Lower leg skin (tissue), 3 donors: ENCODE data around the gene CCDC92.
"Not testable (repeated sequence)": the region's sequence is repeated elsewhere in the genome, so short reads cannot be mapped to it uniquely, and the experiment has no call there.

Experiments used
- CTCF ChIP-seq, 3 donors: fragments of 450-650 bp; IDR thresholded peaks; one replicate each; pipeline ENCODE4 v1.5.1; 2016; ENCODE audit warnings: antibody characterized with exemption in 3 of 3, mild to moderate bottlenecking in 3 of 3, moderate library complexity in 2 of 3
- POLR2A ChIP-seq, 2 donors: fragments of 450-650 bp; IDR thresholded peaks; one replicate each; pipeline ENCODE4 v1.6.1; 2016 to 2017; ENCODE audit warnings: antibody characterized with exemption in 2 of 2, mild to moderate bottlenecking in 1 of 2, moderate library complexity in 1 of 2

DNA sequence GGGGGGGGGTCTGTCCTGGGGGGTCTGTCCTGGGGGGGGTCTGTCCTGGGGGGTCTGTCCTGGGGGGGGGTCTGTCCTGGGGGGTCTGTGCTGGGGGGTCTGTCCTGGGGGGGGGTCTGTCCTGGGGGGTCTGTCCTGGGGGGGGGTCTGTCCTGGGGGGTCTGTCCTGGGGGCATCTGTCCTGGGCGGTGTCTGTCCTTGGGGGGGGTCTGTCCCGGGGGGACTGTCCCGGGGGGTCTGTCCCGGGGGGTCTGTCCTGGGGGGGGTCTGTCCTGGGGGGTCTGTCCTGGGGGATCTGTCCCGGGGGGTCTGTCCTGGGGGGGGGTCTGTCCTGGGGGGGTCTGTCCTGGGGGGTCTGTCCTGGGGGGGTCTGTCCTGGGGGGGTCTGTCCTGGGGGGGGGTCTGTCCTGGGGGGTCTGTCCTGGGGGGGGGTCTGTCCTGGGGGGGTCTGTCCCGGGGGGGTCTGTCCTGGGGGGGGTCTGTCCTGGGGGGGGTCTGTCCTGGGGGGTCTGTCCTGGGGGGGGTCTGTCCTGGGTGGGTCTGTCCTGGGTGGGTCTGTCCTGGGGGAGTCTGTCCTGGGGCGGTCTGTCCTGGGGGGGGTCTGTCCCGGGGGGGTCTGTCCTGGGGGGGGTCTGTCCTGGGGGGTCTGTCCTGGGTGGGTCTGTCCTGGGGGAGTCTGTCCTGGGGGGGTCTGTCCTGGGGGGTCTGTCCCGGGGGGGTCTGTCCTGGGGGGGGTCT, 60.8 kb downstream of the CCDC92 start:
- TF ChIP-seq CTCF, POLR2A (IDR thresholded peaks at IDR 0.05): not testable (repeated sequence)
